K562 (cell line): Measurements from ENCODE around the gene RER1. TPM values are rescaled to one million over a fixed set of nuclear protein-coding genes. Genes with fewer than 3 reads are reported as not detected.

Source experiments
- ATAC-seq: fragments of 200-7000 bp; cut with Tn5 transposase; 3 replicates; pipeline ENCODE4 v1.9.1; 2020; ENCODE audit warnings: moderate library complexity
- BruUV-seq: library from RNA; stranded (reverse); fragments of 400-500 nt; replicated peaks from 2 replicates; lab custom pipeline; 2021; lab: Mats Ljungman, UMichigan
- CTCF ChIA-PET: fragments of 300-600 bp; formaldehyde crosslinking; extraction: SDS; loops from one replicate; lab custom pipeline; 2021; ENCODE audit warnings: low intra/inter-chr PET ratio; lab: Yijun Ruan, JAX
- POLR2A ChIA-PET: fragments of 300-600, 350-650 bp; sonication (Branson Sonifier 250); formaldehyde crosslinking; extraction: SDS; loops from one replicate; lab custom pipeline; 2021; ENCODE audit warnings: antibody characterized with exemption, inconsistent platforms; lab: Yijun Ruan, JAX
- DNase-seq, 4 experiments: peaks; one replicate each; pipeline versions ENCODE4 v3.0.0 to v3.0.0-alpha.2; 2011 to 2018; ENCODE audit warnings: low spot score in 3 of 4, mixed read lengths in 3 of 4; ENCODE audit errors: extremely low read depth in 1 of 4
- FAIRE-seq: peaks from 2 replicates; lab custom pipeline; 2011; peaks lifted over from hg19 to GRCh38; lab: Jason Lieb, UNC
- H2AFZ ChIP-seq: 2 replicates; pipeline ENCODE4 v1.6.0; 2011; ENCODE audit warnings: low read depth, low read length, control low read depth, inconsistent platforms
- H3K27ac ChIP-seq: fragments of 200-600 bp; 3 replicates; pipeline ENCODE4 v1.8.0; 2011; ENCODE audit warnings: low read depth, mild to moderate bottlenecking, control low read depth, inconsistent platforms, low read length, moderate library complexity, mixed read lengths; ENCODE audit errors: extremely low read depth
- H3K27me3 ChIP-seq, 2 experiments: fragments of 300-600 bp in 1 of 2; 2 replicates in 1 of 2; 3 replicates in 1 of 2; pipeline versions ENCODE4 v1.6.0 to v1.8.0; 2011; ENCODE audit warnings: inconsistent platforms in 2 of 2, low read length in 2 of 2, mild to moderate bottlenecking in 1 of 2, mixed read lengths in 1 of 2, moderate library complexity in 1 of 2; ENCODE audit not compliant: control insufficient read depth in 2 of 2, insufficient read depth in 2 of 2
- H3K36me3 ChIP-seq: fragments of 300-600 bp; 3 replicates; pipeline ENCODE4 v1.8.0; 2011; ENCODE audit warnings: mild to moderate bottlenecking, low read length, inconsistent platforms; ENCODE audit not compliant: control insufficient read depth, insufficient read depth
- H3K4me1 ChIP-seq, 2 experiments: fragments of 200-600 bp in 1 of 2; replicated peaks in 1 of 2; 2 replicates in 1 of 2; 3 replicates in 1 of 2; pipeline versions ENCODE4 v1.5.1 to v1.8.0; 2011; ENCODE audit warnings: inconsistent platforms in 2 of 2, low read length in 2 of 2, mild to moderate bottlenecking in 1 of 2, mixed read lengths in 1 of 2, moderate library complexity in 1 of 2; ENCODE audit not compliant: control insufficient read depth in 2 of 2, insufficient read depth in 2 of 2
- H3K4me2 ChIP-seq: 2 replicates; pipeline ENCODE4 v1.6.1; 2011; ENCODE audit warnings: low read length, control low read depth, inconsistent platforms, mixed read lengths; ENCODE audit not compliant: insufficient read depth
- H3K4me3 ChIP-seq: fragments of 200-600 bp; sonication (generic), shearing (Covaris generic); 2 replicates; pipeline ENCODE4 v1.5.1; 2016; ENCODE audit warnings: control low read depth, inconsistent platforms
- H3K79me2 ChIP-seq: fragments of 200-600 bp; 3 replicates; pipeline ENCODE4 v1.8.0; 2011; ENCODE audit warnings: low read length, inconsistent platforms; ENCODE audit not compliant: control insufficient read depth, insufficient read depth
- H3K9ac ChIP-seq, 2 experiments: 2 replicates each; pipeline versions ENCODE4 v1.6.0 to v1.6.1; 2011; ENCODE audit warnings: low read depth in 2 of 2, low read length in 2 of 2, control low read depth in 1 of 2, inconsistent platforms in 1 of 2, mild to moderate bottlenecking in 1 of 2, mixed read lengths in 1 of 2; ENCODE audit not compliant: insufficient read depth in 1 of 2
- H3K9me1 ChIP-seq: one replicate; pipeline ENCODE4 v1.6.0; 2011; ENCODE audit warnings: inconsistent platforms, mild to moderate bottlenecking, low read length, moderate library complexity; ENCODE audit not compliant: control insufficient read depth, insufficient read depth
- H3K9me3 ChIP-seq: replicated peaks from 2 replicates; pipeline ENCODE4 v1.5.1; 2011; ENCODE audit warnings: low read depth, low read length, inconsistent platforms; ENCODE audit not compliant: control insufficient read depth, insufficient read depth
- H4K20me1 ChIP-seq: replicated peaks from 2 replicates; pipeline ENCODE4 v1.6.1; 2011; ENCODE audit warnings: low read length, inconsistent platforms, mixed read lengths; ENCODE audit not compliant: control insufficient read depth, insufficient read depth
- BCOR ChIP-seq: fragments of 450-650 bp; IDR thresholded peaks from 2 replicates; pipeline ENCODE4 v1.6.1; 2016
- KDM5B ChIP-seq: fragments of 200-600 bp; sonication (generic); IDR thresholded peaks from 2 replicates; pipeline ENCODE4 v1.6.1; 2012; ENCODE audit warnings: low read depth, mild to moderate bottlenecking, moderate library complexity, low read length, control low read depth, inconsistent platforms; ENCODE audit not compliant: insufficient replicate concordance
- POLR2G ChIP-seq: fragments of 200-400 bp; formaldehyde crosslinking; IDR thresholded peaks from 2 replicates; pipeline ENCODE4 v1.6.1; 2017; ENCODE audit warnings: low read depth, mild to moderate bottlenecking, antibody characterized with exemption, low read length, moderate library complexity
- POU5F1 ChIP-seq: fragments of 150-350 bp; IDR thresholded peaks from 2 replicates; pipeline ENCODE4 v1.6.1; 2014; ENCODE audit warnings: borderline replicate concordance, low read length, low read depth, mild to moderate bottlenecking; ENCODE audit not compliant: partially characterized antibody
- SOX6 ChIP-seq: fragments of 450-650 bp; IDR thresholded peaks from 2 replicates; pipeline ENCODE4 v1.6.1; 2014; ENCODE audit warnings: mild to moderate bottlenecking
- ZFP36 ChIP-seq: fragments of 150-350 bp; IDR thresholded peaks from 2 replicates; pipeline ENCODE4 v1.6.1; 2018; ENCODE audit warnings: low read length, low read depth; ENCODE audit not compliant: partially characterized antibody
- ZNF436 ChIP-seq: fragments of 250-450, 450-650 bp; sonication (Bioruptor Pico); formaldehyde crosslinking; IDR thresholded peaks from 2 replicates; pipeline ENCODE4 v1.7.0; 2020; ENCODE audit warnings: mild to moderate bottlenecking
- WGBS: fragments of 100-300 bp; shearing (Covaris generic); methylation state at CpG from one replicate; pipeline ENCODE4 v1.1.6; 2016; ENCODE audit warnings: low coverage, mixed read lengths; ENCODE audit not compliant: insufficient coverage; ENCODE audit errors: missing lambda C conversion rate; 5-methylcytosine and 5-hydroxymethylcytosine counted together
- in situ Hi-C: fragments of 300-500 bp; cut with MboI; formaldehyde crosslinking; loops from 4 replicates; pipeline ENCODE4 v1.15.0; 2018; ENCODE audit warnings: inconsistent platforms, mixed read lengths
- intact Hi-C: fragments of 100-400 bp; cut with micrococcal nuclease; formaldehyde crosslinking; loops from 2 replicates; pipeline ENCODE4 v1.14.2; 2022
- polyA plus RNA-seq, 8 experiments: library from polyadenylated mRNA; depleted of rRNA in 4 of 8; stranded (reverse) in 5 of 8; unstranded in 3 of 8; fragments of >200 nt; fragmentation: Nextera tagmentation in 2 of 8; fragmentation: Illumina TruSeq in 1 of 8; extraction: Ambion mirVana in 2 of 8; extraction: Trizol in 1 of 8; gene quantifications; 2 replicates each; pipeline versions ENCODE4 v1.2.1 to v1.2.3, GENCODE V29; 2011 to 2014; ENCODE audit warnings: inconsistent platforms in 1 of 8, missing spikeins in 1 of 8
- total RNA-seq, 7 experiments: library from RNA; depleted of rRNA in 6 of 7; stranded (reverse); fragments of >200 nt in 6 of 7; fragmentation: Illumina TruSeq in 2 of 7; extraction: Trizol in 2 of 7; gene quantifications; 2 replicates each; pipeline versions ENCODE4 v1.2.1 to v1.2.3, GENCODE V29; 2011 to 2021; ENCODE audit warnings: low replicate concordance in 1 of 7

RER1 gene
- total and polyA plus RNA-seq, 9 of the 15 experiments (the other 6 are each of a cell fraction or from before 2014, with no cell fraction given), result 19.6 to 354 (median 183) TPM

GRCh38 chr1:2417083-2417832, 25.6 kb downstream of the RER1 start:
- FAIRE-seq (no peak), ATAC-seq (no peak), DNase-seq (no peak)
- no peak overlapping the region for H3K4me2 ChIP-seq
- H3K9me3 ChIP-seq, result no peaks in the 10 kb centered on the region
- 17% methylated on average over 12 of the region's 13 CpGs for WGBS
- H2AFZ ChIP-seq, result no peak overlapping the region
- CTCF ChIA-PET, result interaction anchor here (1.7 kb wide), 1 partner anchor 370 kb away, joined by 5 read pairs; no protein-coding TSS in a partner anchor
- POLR2A ChIA-PET, result interaction anchor here (0.9 to 1.5 kb wide), 3 partner anchors 10 to 218 kb away, joined by 3 to 4 read pairs (median 3); no protein-coding TSS in a partner anchor
- peaks cover 8% of the 10 kb centered on the region for H4K20me1 ChIP-seq
- H3K4me3 ChIP-seq, result no peak overlapping the region
- no TSS peak for BruUV-seq
- H3K4me1 ChIP-seq, result peaks cover 15 to 62% of the 10 kb centered on the region in 2 experiments
- peaks cover 12% of the 10 kb centered on the region; the same call in 2 of the 3 replicates for H3K79me2 ChIP-seq
- intact Hi-C loops (loop anchor here (10.0 kb wide), 2 partner anchors 228 to 1008 kb away; no protein-coding TSS in a partner anchor), in situ Hi-C loops (loop anchor here (10.0 kb wide), 1 partner anchor 218 kb away; the partner anchor contains the start of gene MMEL1)
- H3K36me3 ChIP-seq, result no peaks in the 10 kb centered on the region
- H3K27ac ChIP-seq, result no peak overlapping the region
- H3K9ac ChIP-seq, result peak overlapping the region in 1 of 2 experiments; percentile 55; a peak in 2 of 4 replicates
- H3K9me1 ChIP-seq, result no peaks in the 10 kb centered on the region
- TF ChIP-seq POU5F1 (no peak), POLR2G (peak; percentile 44; the same call in 1 of the 2 replicates), SOX6 (no peak), BCOR (no peak), ZNF436 (CRISPR knock-in tag) (peak; percentile 57; the same call in 1 of the 2 replicates), ZFP36 (peak; percentile 97), KDM5B (peak; percentile 32)
- peaks cover 15 to 21% of the 10 kb centered on the region in 2 experiments; a peak in 4 of 5 replicates for H3K27me3 ChIP-seq
